Spleen (tissue), 7 donors: ENCODE data around the gene MACROD2.

Source experiments
- POLR2A ChIP-seq, 3 donors: fragments of 450-650 bp; IDR thresholded peaks; one replicate each; pipeline ENCODE4 v1.5.1; 2017; ENCODE audit warnings: antibody characterized with exemption in 3 of 3, mild to moderate bottlenecking in 1 of 3
- POLR2AphosphoS5 ChIP-seq, 3 donors: sonication (generic); formaldehyde crosslinking; IDR thresholded peaks; one replicate each; pipeline ENCODE4 v1.5.1; 2017; ENCODE audit warnings: antibody characterized with exemption in 3 of 3
- TF ChIP-seq, protein P1 (sequence below), 11 experiments: fragments of 200-600 bp in 7 of 11; fragments of 450-650 bp in 4 of 11; sonication (generic) in 4 of 11; IDR thresholded peaks in 8 of 11; conservative IDR thresholded peaks in 3 of 11; 1 replicate in 7 of 11; 2 replicates in 4 of 11; pipeline versions ENCODE4 v1.4.0 to v1.8.0; 2016 to 2021; ENCODE audit warnings: antibody characterized with exemption in 11 of 11, inconsistent platforms in 4 of 11, mild to moderate bottlenecking in 1 of 11
- donor health status: DM: no; HTN: no; CAD: no; lungs with moderate emphysema.
- donor health status: DM: no; HTN: no; CAD: no.
- donor health status: DM: no; HTN: no; CAD: no.

DNA sequence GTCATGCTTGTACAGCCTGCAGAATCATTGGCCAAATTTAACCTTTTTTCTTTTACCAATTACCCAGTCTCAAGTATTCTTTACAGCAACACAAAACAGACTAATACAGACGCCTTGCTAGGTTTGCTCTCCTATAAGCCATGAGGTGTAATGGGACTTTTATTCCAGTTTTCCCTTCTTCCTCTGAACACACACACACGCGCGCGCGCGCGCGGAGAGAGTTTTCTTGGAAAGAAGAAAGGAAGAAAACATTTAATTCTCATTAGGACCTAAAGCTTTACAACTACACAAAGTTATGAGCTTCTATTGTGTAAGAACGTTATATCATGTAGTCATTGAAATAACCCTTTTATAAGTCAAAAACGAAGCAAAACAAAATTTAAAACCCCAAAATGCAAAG, 1023.6 kb downstream of the MACROD2 start:
- TF ChIP-seq POLR2A (IDR thresholded peaks at IDR 0.05): no peak
- TF ChIP-seq, protein P1, sequence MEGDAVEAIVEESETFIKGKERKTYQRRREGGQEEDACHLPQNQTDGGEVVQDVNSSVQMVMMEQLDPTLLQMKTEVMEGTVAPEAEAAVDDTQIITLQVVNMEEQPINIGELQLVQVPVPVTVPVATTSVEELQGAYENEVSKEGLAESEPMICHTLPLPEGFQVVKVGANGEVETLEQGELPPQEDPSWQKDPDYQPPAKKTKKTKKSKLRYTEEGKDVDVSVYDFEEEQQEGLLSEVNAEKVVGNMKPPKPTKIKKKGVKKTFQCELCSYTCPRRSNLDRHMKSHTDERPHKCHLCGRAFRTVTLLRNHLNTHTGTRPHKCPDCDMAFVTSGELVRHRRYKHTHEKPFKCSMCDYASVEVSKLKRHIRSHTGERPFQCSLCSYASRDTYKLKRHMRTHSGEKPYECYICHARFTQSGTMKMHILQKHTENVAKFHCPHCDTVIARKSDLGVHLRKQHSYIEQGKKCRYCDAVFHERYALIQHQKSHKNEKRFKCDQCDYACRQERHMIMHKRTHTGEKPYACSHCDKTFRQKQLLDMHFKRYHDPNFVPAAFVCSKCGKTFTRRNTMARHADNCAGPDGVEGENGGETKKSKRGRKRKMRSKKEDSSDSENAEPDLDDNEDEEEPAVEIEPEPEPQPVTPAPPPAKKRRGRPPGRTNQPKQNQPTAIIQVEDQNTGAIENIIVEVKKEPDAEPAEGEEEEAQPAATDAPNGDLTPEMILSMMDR (IDR thresholded peaks at IDR 0.05 in 8 of 11, conservative IDR thresholded peaks at IDR 0.05 in 3 of 11): no peak
- no peak for TF ChIP-seq POLR2AphosphoS5 (IDR thresholded peaks at IDR 0.05)
